GM23338 (cell line): ENCODE measurements around the gene TSPOAP1. TPM values are rescaled to one million over a fixed set of nuclear protein-coding genes. Genes with fewer than 3 reads are reported as not detected.

Experiments
- ATAC-seq: fragments of 200-7000 bp; cut with Tn5 transposase; 3 replicates; pipeline ENCODE4 v1.9.1; 2020
- DNase-seq: peaks from one replicate; pipeline ENCODE4 v3.0.0-alpha.2; 2015; ENCODE audit warnings: low spot score
- H2AFZ ChIP-seq: fragments of 200-600 bp; sonication (generic); 2 replicates; pipeline ENCODE4 v1.8.0; 2016; ENCODE audit warnings: antibody characterized with exemption, mild to moderate bottlenecking, moderate library complexity
- H3F3A ChIP-seq: fragments of 200-600 bp; sonication (generic); replicated peaks from 2 replicates; pipeline ENCODE4 v1.8.0; 2017; ENCODE audit warnings: antibody characterized with exemption, mixed run types, low read depth
- H3K27ac ChIP-seq: fragments of 200-600 bp; sonication (generic); 2 replicates; pipeline ENCODE4 v1.6.1; 2016; ENCODE audit warnings: low read depth
- H3K27me3 ChIP-seq: fragments of 200-600 bp; sonication (generic); 2 replicates; pipeline ENCODE4 v1.8.0; 2016; ENCODE audit warnings: mild to moderate bottlenecking, mixed run types, moderate library complexity; ENCODE audit not compliant: insufficient read depth
- H3K36me3 ChIP-seq: fragments of 200-600 bp; sonication (generic); 2 replicates; pipeline ENCODE4 v1.8.0; 2016; ENCODE audit warnings: mild to moderate bottlenecking; ENCODE audit not compliant: insufficient read depth
- H3K4me1 ChIP-seq: fragments of 200-600 bp; sonication (generic); 2 replicates; pipeline ENCODE4 v1.8.0; 2016; ENCODE audit warnings: mild to moderate bottlenecking, moderate library complexity; ENCODE audit not compliant: insufficient read depth
- H3K4me2 ChIP-seq: fragments of 200-600 bp; sonication (generic); 2 replicates; pipeline ENCODE4 v1.7.1; 2017; ENCODE audit warnings: mixed run types
- H3K4me3 ChIP-seq: fragments of 200-600 bp; sonication (generic); 2 replicates; pipeline ENCODE4 v1.6.1; 2016; ENCODE audit warnings: mixed run types
- H3K79me2 ChIP-seq: fragments of 200-600 bp; sonication (generic); replicated peaks from 2 replicates; pipeline ENCODE4 v1.8.0; 2017; ENCODE audit warnings: mild to moderate bottlenecking; ENCODE audit not compliant: insufficient read depth
- H3K9me2 ChIP-seq: fragments of 200-600 bp; sonication (generic); 2 replicates; pipeline ENCODE4 v1.8.0; 2017; ENCODE audit not compliant: insufficient read depth
- H4K20me1 ChIP-seq: fragments of 200-600 bp; sonication (generic); replicated peaks from 2 replicates; pipeline ENCODE4 v1.8.0; 2017; ENCODE audit warnings: mild to moderate bottlenecking; ENCODE audit not compliant: insufficient read depth
- H3K27ac Mint-ChIP-seq: 2 replicates; pipeline ENCODE4 v1.8.0; 2020; ENCODE audit warnings: inconsistent platforms, mild to moderate bottlenecking, moderate library complexity, mixed read lengths
- H3K27me3 Mint-ChIP-seq: 3 replicates; pipeline ENCODE4 v1.8.0; 2022; ENCODE audit warnings: low read depth, mild to moderate bottlenecking, moderate library complexity, mixed read lengths, inconsistent platforms; ENCODE audit not compliant: insufficient read depth, poor library complexity
- H3K36me3 Mint-ChIP-seq: 3 replicates; pipeline ENCODE4 v1.8.0; 2021; ENCODE audit warnings: low read depth, mild to moderate bottlenecking, inconsistent platforms, moderate library complexity, mixed read lengths
- H3K4me1 Mint-ChIP-seq: 3 replicates; pipeline ENCODE4 v1.8.0; 2020; ENCODE audit warnings: mild to moderate bottlenecking, inconsistent platforms, mixed read lengths
- H3K4me3 Mint-ChIP-seq: 3 replicates; pipeline ENCODE4 v1.8.0; 2021; ENCODE audit warnings: moderate library complexity, mild to moderate bottlenecking, inconsistent platforms, mixed read lengths
- H3K9me3 Mint-ChIP-seq: 3 replicates; pipeline ENCODE4 v1.8.0; 2020; ENCODE audit warnings: moderate library complexity, mild to moderate bottlenecking, inconsistent platforms, mixed read lengths
- JUNB ChIP-seq: IDR thresholded peaks from one replicate; pipeline ENCODE4 v1.6.1; 2016; ENCODE audit warnings: antibody characterized with exemption; ENCODE audit not compliant: unreplicated experiment
- microRNA counts: library from miRNA; unstranded; fragments of <30 nt; microRNA quantifications from one replicate; lab custom pipeline; 2017
- microRNA-seq: library from miRNA; unstranded; fragments of <30 nt; microRNA quantifications from one replicate; pipeline ENCODE4, GENCODE V29; 2017
- polyA plus RNA-seq: library from polyadenylated mRNA; unstranded; fragments of >200 nt; fragmentation: Nextera tagmentation; extraction: Ambion mirVana; gene quantifications from 2 replicates; pipeline ENCODE4 v1.2.1, GENCODE V29; 2016
- small RNA-seq: library from RNA; depleted of rRNA; stranded (forward); fragments of <200 nt; gene quantifications from one replicate; pipeline ENCODE3, GENCODE V24; 2014; ENCODE audit warnings: low replicate concordance
- total RNA-seq: library from RNA; depleted of rRNA; stranded (reverse); fragments of >200 nt; shearing (Covaris generic); gene quantifications from 2 replicates; pipeline ENCODE4 v1.2.3, GENCODE V29; 2014; rRNA removed

Gene TSPOAP1
- total and polyA plus RNA-seq, 2 experiments from 2014 or later: 7.3 to 11.8 TPM

DNA sequence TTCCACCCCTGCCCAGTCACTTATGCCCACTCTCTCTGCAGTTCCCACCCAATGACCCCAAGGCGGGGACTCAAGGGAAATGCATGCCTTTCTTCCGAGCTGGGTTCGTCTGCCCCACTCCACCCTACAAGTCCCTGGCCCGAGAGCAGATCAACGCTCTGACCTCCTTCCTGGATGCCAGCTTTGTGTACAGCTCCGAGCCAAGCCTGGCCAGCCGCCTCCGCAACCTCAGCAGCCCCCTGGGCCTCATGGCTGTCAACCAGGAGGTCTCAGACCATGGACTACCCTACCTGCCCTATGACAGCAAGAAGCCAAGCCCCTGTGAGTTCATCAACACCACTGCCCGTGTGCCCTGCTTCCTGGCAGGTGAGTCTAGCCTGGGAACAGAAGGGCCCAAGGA lies 76.5 kb downstream of the TSPOAP1 start:
- Histone ChIP-seq H3K4me1 (peaks cover 10% of the 10 kb centered on the region; the same call in 1 of the 2 replicates), H3K79me2 (no peaks in the 10 kb centered on the region), H3K27me3 (peaks cover 74% of the 10 kb centered on the region), H3F3A (no peaks in the 10 kb centered on the region), H3K9me2 (0 out of 2 replicates have a peak, but pooled peaks cover 4% of the 10 kb centered on the region), H2AFZ (0 out of 2 replicates have a peak overlapping the region, but pooled peaks have one; percentile 14), H3K4me2 (no peak overlapping the region), H3K4me3 (no peak overlapping the region), H3K36me3 (no peaks in the 10 kb centered on the region), H3K27ac (no peak overlapping the region), H4K20me1 (no peaks in the 10 kb centered on the region)
- peaks cover 12% of the 10 kb centered on the region for H3K9me3 Mint-ChIP-seq
- TF ChIP-seq JUNB: no peak
- H3K36me3 Mint-ChIP-seq: peaks cover 8% of the 10 kb centered on the region
- H3K27ac Mint-ChIP-seq: no peak overlapping the region
- H3K27me3 Mint-ChIP-seq: peaks cover 59% of the 10 kb centered on the region
- ATAC-seq (no peak), DNase-seq (no peak)
- peaks cover 11% of the 10 kb centered on the region for H3K4me1 Mint-ChIP-seq
- no peak overlapping the region for H3K4me3 Mint-ChIP-seq

MicroRNAs within 50 kb of the gene (microRNA counts, 767-probe panel; counts per million panel counts)
- microRNA hsa-miR-142-3p (lab: Ali Mortazavi, UCI) (4,899 counts per million, percentile 17 among the panel's probes with 10 or more counts), microRNA hsa-miR-142-5p (lab: Ali Mortazavi, UCI) (not detected)

Small RNA genes lying within 50 kb of the gene (microRNA-seq; reads per million reads assigned to microRNA genes)
- not detected for gene MIR4736

Small RNA genes lying within 50 kb of the gene (small RNA-seq; reads per million reads assigned to genes)
- gene MIR4736: not detected

Other genes with a start within 250 kb of the TSPOAP1 start
- gene DYNLL2, start 245.4 kb downstream of the TSPOAP1 start, total RNA-seq: 29.0 and 30.0 TPM in 2 replicates
- 5.1 and 5.5 TPM in 2 replicates for gene DYNLL2, start 245.4 kb downstream of the TSPOAP1 start, polyA plus RNA-seq
- 0.08 and 0.10 TPM in 2 replicates for gene OR4D1, start 180.4 kb downstream of the TSPOAP1 start, total RNA-seq
- gene OR4D1, start 180.4 kb downstream of the TSPOAP1 start, polyA plus RNA-seq: 0.37 and 0.50 TPM in 2 replicates
- not detected in 2 replicates for gene OR4D2, start 161.8 kb downstream of the TSPOAP1 start, total RNA-seq
- gene OR4D2, start 161.8 kb downstream of the TSPOAP1 start, polyA plus RNA-seq: not detected in 2 replicates
- gene EPX, start 136.1 kb downstream of the TSPOAP1 start, total RNA-seq: 0.10 TPM in 1 of 2 replicates, not detected in the other
- gene EPX, start 136.1 kb downstream of the TSPOAP1 start, polyA plus RNA-seq: not detected in 2 replicates
- 17.4 and 21.6 TPM in 2 replicates for gene MKS1, start 109.5 kb downstream of the TSPOAP1 start, total RNA-seq
- gene MKS1, start 109.5 kb downstream of the TSPOAP1 start, polyA plus RNA-seq: 11.9 and 14.0 TPM in 2 replicates
- gene LPO, start 90.2 kb downstream of the TSPOAP1 start, total RNA-seq: 0.35 and 0.62 TPM in 2 replicates
- 0.13 and 0.50 TPM in 2 replicates for gene LPO, start 90.2 kb downstream of the TSPOAP1 start, polyA plus RNA-seq
- gene MPO, start 47.9 kb downstream of the TSPOAP1 start, total RNA-seq: 0.12 TPM in 1 of 2 replicates, not detected in the other
- 0.08 TPM in 1 of 2 replicates, not detected in the other for gene MPO, start 47.9 kb downstream of the TSPOAP1 start, polyA plus RNA-seq
- gene SUPT4H1, start 23.4 kb upstream of the TSPOAP1 start, total RNA-seq: 82.2 and 87.0 TPM in 2 replicates
- 73.9 and 83.7 TPM in 2 replicates for gene SUPT4H1, start 23.4 kb upstream of the TSPOAP1 start, polyA plus RNA-seq
- gene RNF43, start 88.7 kb upstream of the TSPOAP1 start, total RNA-seq: 0.62 and 2.2 TPM in 2 replicates
- 0.58 and 0.66 TPM in 2 replicates for gene RNF43, start 88.7 kb upstream of the TSPOAP1 start, polyA plus RNA-seq
- 0.23 and 0.24 TPM in 2 replicates for gene HSF5, start 159.6 kb upstream of the TSPOAP1 start, total RNA-seq
- not detected in 2 replicates for gene HSF5, start 159.6 kb upstream of the TSPOAP1 start, polyA plus RNA-seq
- 40.2 and 42.2 TPM in 2 replicates for gene MTMR4, start 185.8 kb upstream of the TSPOAP1 start, total RNA-seq
- 8.8 and 11.1 TPM in 2 replicates for gene MTMR4, start 185.8 kb upstream of the TSPOAP1 start, polyA plus RNA-seq